GM12878 (cell line): ENCODE measurements around the gene ANKRD44. TPM values are rescaled to one million over a fixed set of nuclear protein-coding genes. Genes with fewer than 3 reads are reported as not detected.

Experiments used
- ATAC-seq: fragments of 200-7000 bp; cut with Tn5 transposase; 3 replicates; pipeline ENCODE4 v1.9.1; 2020; ENCODE audit warnings: mild to moderate bottlenecking, moderate library complexity
- BruUV-seq: library from RNA; stranded (reverse); fragments of 400-500 nt; replicated peaks from 2 replicates; lab custom pipeline; 2021; lab: Mats Ljungman, UMichigan
- CTCF ChIA-PET: fragments of 300-600 bp; sonication (Branson Sonifier 250); formaldehyde crosslinking; extraction: SDS; loops from one replicate; lab custom pipeline; 2021; ENCODE audit warnings: inconsistent platforms; lab: Yijun Ruan, JAX
- POLR2A ChIA-PET: fragments of 350-600 bp; formaldehyde crosslinking; extraction: SDS; loops from one replicate; lab custom pipeline; 2021; ENCODE audit warnings: inconsistent platforms; lab: Charles Lee
- RAD21 ChIA-PET: fragments of 300-600 bp; sonication (Branson Sonifier 250); formaldehyde crosslinking; loops from one replicate; lab custom pipeline; 2023; ENCODE audit warnings: antibody characterized with exemption; ENCODE audit not compliant: unreplicated experiment; lab: Charles Lee
- SMC1A ChIA-PET: fragments of 300-600 bp; sonication (Branson Sonifier 250); formaldehyde crosslinking; loops from one replicate; lab custom pipeline; 2023; ENCODE audit not compliant: unreplicated experiment, uncharacterized antibody; lab: Charles Lee
- DNase-seq: peaks from one replicate; pipeline ENCODE4 v3.0.0-alpha.2; 2011; ENCODE audit warnings: low read depth, low spot score
- FAIRE-seq: peaks from 3 replicates; lab custom pipeline; 2011; peaks lifted over from hg19 to GRCh38; lab: Jason Lieb, UNC
- H2AFZ ChIP-seq: 2 replicates; pipeline ENCODE4 v1.6.0; 2011; ENCODE audit warnings: low read depth, low read length, control low read depth; ENCODE audit not compliant: control insufficient read depth
- H3K27ac ChIP-seq: 2 replicates; pipeline ENCODE4 v1.5.1; 2011; ENCODE audit warnings: control low read depth; ENCODE audit not compliant: control insufficient read depth, insufficient read depth
- H3K27me3 ChIP-seq, 2 experiments: replicated peaks in 1 of 2; 2 replicates each; pipeline versions ENCODE4 v1.6.0 to v1.6.1; 2011; ENCODE audit warnings: low read length in 1 of 2; ENCODE audit not compliant: control insufficient read depth in 2 of 2, insufficient read depth in 2 of 2
- H3K36me3 ChIP-seq, 2 experiments: 2 replicates each; pipeline ENCODE4 v1.5.1; 2011; ENCODE audit warnings: low read length in 1 of 2; ENCODE audit not compliant: control insufficient read depth in 2 of 2, insufficient read depth in 2 of 2
- H3K4me1 ChIP-seq: 2 replicates; pipeline ENCODE4 v1.6.1; 2011; ENCODE audit warnings: mild to moderate bottlenecking, low read length, moderate library complexity, mixed read lengths; ENCODE audit not compliant: control insufficient read depth, insufficient read depth
- H3K4me2 ChIP-seq: 2 replicates; pipeline ENCODE4 v1.6.0; 2011; ENCODE audit warnings: control low read depth; ENCODE audit not compliant: control insufficient read depth, insufficient read depth
- H3K4me3 ChIP-seq: fragments of 200-600 bp; sonication (generic); 2 replicates; pipeline ENCODE4 v1.5.1; 2016
- H3K79me2 ChIP-seq: 2 replicates; pipeline ENCODE4 v1.6.0; 2011; ENCODE audit warnings: low read length; ENCODE audit not compliant: control insufficient read depth, insufficient read depth
- H3K9ac ChIP-seq: 2 replicates; pipeline ENCODE4 v1.8.0; 2011; ENCODE audit warnings: low read length, control low read depth, mixed read lengths; ENCODE audit not compliant: control insufficient read depth, insufficient read depth
- H3K9me3 ChIP-seq: replicated peaks from 3 replicates; pipeline ENCODE4 v1.5.1; 2011; ENCODE audit warnings: mild to moderate bottlenecking, low read length; ENCODE audit not compliant: control insufficient read depth, insufficient read depth
- H4K20me1 ChIP-seq: 2 replicates; pipeline ENCODE4 v1.6.0; 2011; ENCODE audit not compliant: control insufficient read depth, insufficient read depth
- CBX3 ChIP-seq: fragments of 200-600 bp; sonication (generic); IDR thresholded peaks from 2 replicates; pipeline ENCODE4 v1.6.1; 2016; ENCODE audit warnings: low read depth, borderline replicate concordance
- ELK1 ChIP-seq: IDR thresholded peaks from 2 replicates; pipeline ENCODE4 v1.6.1; 2012; ENCODE audit warnings: low read depth, low read length, improper control_type of control experiment
- FOS ChIP-seq: IDR thresholded peaks from 3 replicates; pipeline ENCODE4 v1.6.1; 2011; ENCODE audit warnings: borderline replicate concordance; ENCODE audit not compliant: insufficient read length; ENCODE audit errors: extremely low read depth
- HDAC6 ChIP-seq: fragments of 200-600 bp; sonication (generic); IDR thresholded peaks from one replicate; pipeline ENCODE4 v1.8.0; 2017; ENCODE audit warnings: antibody characterized with exemption; ENCODE audit not compliant: unreplicated experiment
- NFXL1 ChIP-seq: fragments of 450-650 bp; IDR thresholded peaks from 2 replicates; pipeline ENCODE4 v1.6.1; 2017; ENCODE audit warnings: antibody characterized with exemption, mild to moderate bottlenecking, borderline replicate concordance
- NR2C1 ChIP-seq: fragments of 450-650 bp; IDR thresholded peaks from 2 replicates; pipeline ENCODE4 v1.6.1; 2017; ENCODE audit warnings: antibody characterized with exemption, mild to moderate bottlenecking, moderate library complexity
- POLR2AphosphoS2 ChIP-seq: IDR thresholded peaks from 2 replicates; pipeline ENCODE4 v1.6.1; 2011; ENCODE audit warnings: low read depth, mild to moderate bottlenecking, low read length, improper control_type of control experiment, moderate library complexity
- RAD51 ChIP-seq: fragments of 450-650 bp; IDR thresholded peaks from 2 replicates; pipeline ENCODE4 v1.6.1; 2016; ENCODE audit warnings: moderate library complexity, mild to moderate bottlenecking, inconsistent platforms
- WGBS: methylation state at CpG from one replicate; pipeline ENCODE4 v1.1.6; 2016; ENCODE audit warnings: low lambda C conversion rate; ENCODE audit not compliant: insufficient replicate concordance, insufficient coverage; ENCODE audit errors: missing lambda C conversion rate; 5-methylcytosine and 5-hydroxymethylcytosine counted together
- in situ Hi-C: fragments of 300-500 bp; cut with MboI; formaldehyde crosslinking; loops from 9 replicates; pipeline ENCODE4 v1.14.3; 2018; ENCODE audit warnings: mixed read lengths
- intact Hi-C: fragments of 100-400 bp; cut with micrococcal nuclease; formaldehyde crosslinking; loops from one replicate; pipeline ENCODE4 v1.14.2; 2022; ENCODE audit not compliant: unreplicated experiment
- polyA plus RNA-seq, 11 experiments: library from polyadenylated mRNA; depleted of rRNA in 4 of 11; unstranded in 6 of 11; stranded (reverse) in 5 of 11; fragments of >200 nt; fragmentation: Nextera tagmentation in 4 of 11; fragmentation: Illumina TruSeq in 1 of 11; extraction: Ambion mirVana in 4 of 11; extraction: Trizol in 1 of 11; gene quantifications; 1 replicate in 1 of 11; 2 replicates in 10 of 11; pipeline versions ENCODE4 v1.2.1 to v1.2.3, GENCODE V29; 2011 to 2016; ENCODE audit warnings: inconsistent platforms in 2 of 11, missing spikeins in 2 of 11, low read depth in 1 of 11
- total RNA-seq, 4 experiments: library from RNA; depleted of rRNA in 3 of 4; stranded (reverse); fragments of >200 nt in 3 of 4; fragmentation: Illumina TruSeq in 1 of 4; extraction: Trizol in 1 of 4; gene quantifications; 2 replicates each; pipeline versions ENCODE4 v1.2.1 to v1.2.3, GENCODE V29; 2013 to 2021
- TF ChIP-seq, protein P1 (sequence below): IDR thresholded peaks from 2 replicates; pipeline ENCODE4 v1.6.1; 2012; ENCODE audit warnings: low read depth, low read length, improper control_type of control experiment
- TF ChIP-seq, protein P2 (sequence below): fragments of 450-650 bp; formaldehyde crosslinking; IDR thresholded peaks from 2 replicates; pipeline ENCODE4 v1.4.0; 2020; ENCODE audit warnings: mild to moderate bottlenecking, moderate library complexity
- TF ChIP-seq, protein P3 (sequence below): fragments of 450-650 bp; IDR thresholded peaks from 2 replicates; pipeline ENCODE4 v1.6.1; 2017; ENCODE audit warnings: mild to moderate bottlenecking, moderate library complexity

Gene ANKRD44
- total and polyA plus RNA-seq, 10 of the 15 experiments (the other 5 are each of a cell fraction or from before 2014, with no cell fraction given) = 19.1 to 99.1 (median 59.6) TPM

- intact Hi-C loops = no loop called here
- no TSS peak for BruUV-seq
- Histone ChIP-seq H3K4me1 (peaks cover 29% of the 10 kb centered on the region), H3K9me3 (peaks cover 5% of the 10 kb centered on the region; the same call in 2 of the 3 replicates), H3K27me3 (no peaks in the 10 kb centered on the region), H2AFZ (no peak overlapping the region), H3K4me2 (no peak overlapping the region), H3K4me3 (no peak overlapping the region), H3K27ac (no peak overlapping the region), H3K9ac (no peak overlapping the region), H3K36me3 (peaks cover 2 to 29% of the 10 kb centered on the region in 2 experiments), H3K79me2 (peaks cover 5% of the 10 kb centered on the region), H4K20me1 (no peaks in the 10 kb centered on the region)
- RAD21 ChIA-PET = interaction anchor here (1.5 to 2.4 kb wide), 4 partner anchors 9 to 40 kb away, joined by 4 to 16 read pairs (median 8); no protein-coding TSS in a partner anchor
- DNase-seq (no peak), FAIRE-seq (no peak), ATAC-seq (no peak)
- CTCF ChIA-PET = interaction anchor here (1.2 to 4.0 kb wide), 8 partner anchors 10 to 63 kb away, joined by 3 to 51 read pairs (median 11); no protein-coding TSS in a partner anchor
- in situ Hi-C loops = no loop called here
- POLR2A ChIA-PET = interaction anchor here (0.6 to 1.8 kb wide), 5 partner anchors 12 to 315 kb away, joined by 3 to 6 read pairs (median 3); no protein-coding TSS in a partner anchor
- SMC1A ChIA-PET = interaction anchor here (1.0 to 6.4 kb wide), 16 partner anchors 8 to 189 kb away, joined by 3 to 52 read pairs (median 4); no protein-coding TSS in a partner anchor
- TF ChIP-seq RAD51 = no peak
- TF ChIP-seq CBX3 = no peak
- no peak for TF ChIP-seq HDAC6
- TF ChIP-seq NFXL1 = no peak
- TF ChIP-seq, protein P1, sequence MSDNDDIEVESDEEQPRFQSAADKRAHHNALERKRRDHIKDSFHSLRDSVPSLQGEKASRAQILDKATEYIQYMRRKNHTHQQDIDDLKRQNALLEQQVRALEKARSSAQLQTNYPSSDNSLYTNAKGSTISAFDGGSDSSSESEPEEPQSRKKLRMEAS = no peak
- TF ChIP-seq POLR2AphosphoS2 = no peak
- TF ChIP-seq NR2C1 = no peak
- no peak for TF ChIP-seq FOS
- TF ChIP-seq, protein P2, sequence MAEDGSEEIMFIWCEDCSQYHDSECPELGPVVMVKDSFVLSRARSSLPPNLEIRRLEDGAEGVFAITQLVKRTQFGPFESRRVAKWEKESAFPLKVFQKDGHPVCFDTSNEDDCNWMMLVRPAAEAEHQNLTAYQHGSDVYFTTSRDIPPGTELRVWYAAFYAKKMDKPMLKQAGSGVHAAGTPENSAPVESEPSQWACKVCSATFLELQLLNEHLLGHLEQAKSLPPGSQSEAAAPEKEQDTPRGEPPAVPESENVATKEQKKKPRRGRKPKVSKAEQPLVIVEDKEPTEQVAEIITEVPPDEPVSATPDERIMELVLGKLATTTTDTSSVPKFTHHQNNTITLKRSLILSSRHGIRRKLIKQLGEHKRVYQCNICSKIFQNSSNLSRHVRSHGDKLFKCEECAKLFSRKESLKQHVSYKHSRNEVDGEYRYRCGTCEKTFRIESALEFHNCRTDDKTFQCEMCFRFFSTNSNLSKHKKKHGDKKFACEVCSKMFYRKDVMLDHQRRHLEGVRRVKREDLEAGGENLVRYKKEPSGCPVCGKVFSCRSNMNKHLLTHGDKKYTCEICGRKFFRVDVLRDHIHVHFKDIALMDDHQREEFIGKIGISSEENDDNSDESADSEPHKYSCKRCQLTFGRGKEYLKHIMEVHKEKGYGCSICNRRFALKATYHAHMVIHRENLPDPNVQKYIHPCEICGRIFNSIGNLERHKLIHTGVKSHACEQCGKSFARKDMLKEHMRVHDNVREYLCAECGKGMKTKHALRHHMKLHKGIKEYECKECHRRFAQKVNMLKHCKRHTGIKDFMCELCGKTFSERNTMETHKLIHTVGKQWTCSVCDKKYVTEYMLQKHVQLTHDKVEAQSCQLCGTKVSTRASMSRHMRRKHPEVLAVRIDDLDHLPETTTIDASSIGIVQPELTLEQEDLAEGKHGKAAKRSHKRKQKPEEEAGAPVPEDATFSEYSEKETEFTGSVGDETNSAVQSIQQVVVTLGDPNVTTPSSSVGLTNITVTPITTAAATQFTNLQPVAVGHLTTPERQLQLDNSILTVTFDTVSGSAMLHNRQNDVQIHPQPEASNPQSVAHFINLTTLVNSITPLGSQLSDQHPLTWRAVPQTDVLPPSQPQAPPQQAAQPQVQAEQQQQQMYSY (CRISPR knock-in tag) = no peak
- TF ChIP-seq ELK1 = no peak
- TF ChIP-seq, protein P3, sequence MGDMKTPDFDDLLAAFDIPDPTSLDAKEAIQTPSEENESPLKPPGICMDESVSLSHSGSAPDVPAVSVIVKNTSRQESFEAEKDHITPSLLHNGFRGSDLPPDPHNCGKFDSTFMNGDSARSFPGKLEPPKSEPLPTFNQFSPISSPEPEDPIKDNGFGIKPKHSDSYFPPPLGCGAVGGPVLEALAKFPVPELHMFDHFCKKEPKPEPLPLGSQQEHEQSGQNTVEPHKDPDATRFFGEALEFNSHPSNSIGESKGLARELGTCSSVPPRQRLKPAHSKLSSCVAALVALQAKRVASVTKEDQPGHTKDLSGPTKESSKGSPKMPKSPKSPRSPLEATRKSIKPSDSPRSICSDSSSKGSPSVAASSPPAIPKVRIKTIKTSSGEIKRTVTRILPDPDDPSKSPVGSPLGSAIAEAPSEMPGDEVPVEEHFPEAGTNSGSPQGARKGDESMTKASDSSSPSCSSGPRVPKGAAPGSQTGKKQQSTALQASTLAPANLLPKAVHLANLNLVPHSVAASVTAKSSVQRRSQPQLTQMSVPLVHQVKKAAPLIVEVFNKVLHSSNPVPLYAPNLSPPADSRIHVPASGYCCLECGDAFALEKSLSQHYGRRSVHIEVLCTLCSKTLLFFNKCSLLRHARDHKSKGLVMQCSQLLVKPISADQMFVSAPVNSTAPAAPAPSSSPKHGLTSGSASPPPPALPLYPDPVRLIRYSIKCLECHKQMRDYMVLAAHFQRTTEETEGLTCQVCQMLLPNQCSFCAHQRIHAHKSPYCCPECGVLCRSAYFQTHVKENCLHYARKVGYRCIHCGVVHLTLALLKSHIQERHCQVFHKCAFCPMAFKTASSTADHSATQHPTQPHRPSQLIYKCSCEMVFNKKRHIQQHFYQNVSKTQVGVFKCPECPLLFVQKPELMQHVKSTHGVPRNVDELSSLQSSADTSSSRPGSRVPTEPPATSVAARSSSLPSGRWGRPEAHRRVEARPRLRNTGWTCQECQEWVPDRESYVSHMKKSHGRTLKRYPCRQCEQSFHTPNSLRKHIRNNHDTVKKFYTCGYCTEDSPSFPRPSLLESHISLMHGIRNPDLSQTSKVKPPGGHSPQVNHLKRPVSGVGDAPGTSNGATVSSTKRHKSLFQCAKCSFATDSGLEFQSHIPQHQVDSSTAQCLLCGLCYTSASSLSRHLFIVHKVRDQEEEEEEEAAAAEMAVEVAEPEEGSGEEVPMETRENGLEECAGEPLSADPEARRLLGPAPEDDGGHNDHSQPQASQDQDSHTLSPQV = no peak
- 0% methylated on average over 1 of the region's 1 CpG for WGBS
Measured at GRCh38 chr2:197128126-197128525, 182.5 kb downstream of the ANKRD44 start.
